COLO829 (cell line): ENCODE measurements around the gene FOXF2.

Source experiments
- DNase-seq: peaks from one replicate; pipeline ENCODE4 v3.0.0; 2012; ENCODE audit warnings: low spot score

FOXF2 gene

DNA sequence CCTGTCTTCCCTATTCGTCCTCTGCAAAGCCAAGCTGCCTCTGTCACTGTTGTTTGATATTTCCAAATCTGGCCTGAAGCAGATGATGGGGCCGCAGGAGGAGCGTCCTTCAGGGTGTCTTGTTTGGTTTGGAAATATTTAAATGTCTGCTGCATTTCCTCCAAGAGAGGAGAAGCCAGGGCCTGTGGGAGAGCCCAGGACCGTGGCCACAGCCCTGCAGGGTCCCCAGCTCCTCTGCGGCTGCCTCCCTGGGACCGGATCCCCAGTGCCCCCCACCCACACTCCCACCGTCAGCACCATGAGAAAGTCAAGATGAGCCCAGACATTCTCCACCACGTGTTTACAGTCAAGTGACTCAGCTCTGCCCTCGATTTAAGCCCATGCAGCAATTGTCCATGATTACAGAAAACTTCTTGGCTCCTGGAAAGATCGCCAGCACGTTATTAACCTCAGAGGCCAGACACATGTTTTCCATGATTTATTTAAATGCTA, 18.2 kb downstream of the FOXF2 start:
- no peak for DNase-seq

DNA sequence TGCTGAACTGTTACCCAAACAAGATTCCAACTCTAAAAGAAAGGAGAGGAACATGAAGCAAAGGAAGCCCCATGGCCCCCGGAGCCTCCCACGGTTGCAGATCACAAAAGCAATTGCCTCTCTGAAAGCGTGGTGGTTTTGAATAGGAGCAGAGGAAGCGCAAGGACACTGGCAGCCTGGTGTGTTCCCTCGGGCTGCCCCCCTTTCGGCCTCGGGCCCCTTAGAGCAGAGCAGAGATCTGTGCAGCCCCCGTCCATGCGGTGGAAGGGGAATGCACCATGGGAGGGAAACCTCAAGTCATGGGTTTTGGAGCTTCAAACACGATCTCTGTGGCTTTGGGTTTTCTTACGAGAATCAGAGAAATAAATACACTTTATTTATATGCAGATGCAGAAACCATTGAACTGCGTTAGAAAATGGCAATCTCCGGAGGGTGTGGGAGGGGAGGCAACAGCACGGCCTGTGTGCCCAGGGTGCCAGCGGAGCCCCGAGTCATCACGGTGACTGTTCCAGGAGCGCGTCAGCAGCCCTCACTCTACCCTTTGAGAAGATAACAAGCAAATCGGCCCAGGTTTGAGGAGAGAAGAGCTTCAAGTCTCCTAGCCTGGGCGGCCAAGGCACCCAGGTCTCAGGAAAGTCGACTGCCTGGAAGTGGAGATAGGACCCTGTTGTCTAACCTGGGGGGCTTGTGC, 20.5 kb downstream of the FOXF2 start:
- DNase-seq = no peak

DNA sequence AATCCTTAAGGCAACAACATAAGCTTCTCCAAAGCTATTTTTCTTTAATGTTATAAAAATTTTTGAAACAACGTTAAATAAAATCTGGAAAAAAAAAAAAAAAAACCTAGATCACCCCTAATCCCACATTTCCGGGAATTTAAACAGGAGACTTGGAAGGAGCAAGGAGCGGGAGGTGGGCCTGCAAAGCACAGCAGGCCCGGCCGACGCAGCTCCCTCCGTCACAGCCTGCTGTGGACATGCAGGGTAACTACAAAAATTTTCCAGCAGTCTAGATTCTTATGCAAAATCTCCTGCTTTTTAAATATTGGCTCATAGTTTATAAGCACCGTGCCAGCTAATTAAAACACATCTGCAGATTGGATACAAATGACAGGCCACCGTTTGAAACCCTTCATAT, 23.5 kb downstream of the FOXF2 start:
- no peak for DNase-seq

DNA sequence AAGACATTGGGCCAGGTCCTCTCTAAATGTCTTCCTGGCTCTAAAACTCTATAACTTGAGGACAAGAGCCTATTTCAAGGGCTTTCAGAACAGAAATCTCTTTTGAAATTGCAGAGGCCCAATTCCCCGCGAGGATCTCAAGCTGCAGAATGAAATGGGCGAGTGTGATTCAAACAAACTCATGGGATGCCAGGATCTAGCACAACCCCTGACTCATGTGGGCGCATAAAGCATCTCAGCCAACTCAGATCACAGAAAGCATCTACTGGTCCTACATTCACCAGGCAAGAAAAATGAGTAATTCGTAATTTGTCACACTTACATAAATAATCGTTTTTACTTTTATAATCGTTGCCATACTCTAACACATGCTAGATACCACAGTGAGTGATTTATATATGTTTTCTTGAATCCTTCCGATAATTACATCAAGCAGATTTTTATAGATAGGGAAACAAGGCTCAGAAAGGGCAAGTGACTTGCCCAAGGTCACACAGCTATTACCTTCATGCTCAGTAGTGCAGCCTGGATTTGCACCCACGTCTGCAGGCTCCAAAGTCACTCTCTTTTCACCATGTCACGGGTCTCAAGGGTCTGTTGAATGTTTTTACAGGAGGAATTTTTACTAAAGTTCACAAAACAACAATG, 26.2 kb downstream of the FOXF2 start:
- no peak for DNase-seq

DNA sequence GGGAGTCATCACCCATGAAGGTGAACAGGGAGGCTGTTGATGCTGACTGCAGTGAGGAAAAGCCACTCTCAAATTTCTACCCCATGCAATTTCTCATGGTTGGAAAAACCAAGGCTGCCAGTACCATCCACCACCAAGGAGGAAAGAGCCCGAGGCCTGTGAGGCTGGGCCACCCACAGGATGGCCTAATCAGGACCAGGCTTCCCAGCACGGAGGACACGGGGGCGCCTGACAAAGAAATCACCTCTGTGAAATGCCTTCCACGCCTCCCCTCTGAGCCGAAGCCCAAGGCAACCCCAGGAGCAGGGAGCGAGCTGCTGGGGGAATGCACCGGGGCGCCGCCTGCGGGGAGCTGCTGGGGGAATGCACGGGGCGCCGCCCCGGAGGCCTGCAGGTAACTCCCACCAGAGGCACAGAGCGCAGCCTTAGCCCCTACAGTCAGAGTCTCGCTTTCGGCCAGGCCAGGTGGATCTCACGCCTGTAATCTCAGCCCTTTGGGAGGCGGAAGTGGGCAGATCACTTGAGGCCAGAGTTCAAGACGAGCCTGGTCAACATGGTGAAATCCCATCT, 26.9 kb downstream of the FOXF2 start:
- DNase-seq = no peak

DNA sequence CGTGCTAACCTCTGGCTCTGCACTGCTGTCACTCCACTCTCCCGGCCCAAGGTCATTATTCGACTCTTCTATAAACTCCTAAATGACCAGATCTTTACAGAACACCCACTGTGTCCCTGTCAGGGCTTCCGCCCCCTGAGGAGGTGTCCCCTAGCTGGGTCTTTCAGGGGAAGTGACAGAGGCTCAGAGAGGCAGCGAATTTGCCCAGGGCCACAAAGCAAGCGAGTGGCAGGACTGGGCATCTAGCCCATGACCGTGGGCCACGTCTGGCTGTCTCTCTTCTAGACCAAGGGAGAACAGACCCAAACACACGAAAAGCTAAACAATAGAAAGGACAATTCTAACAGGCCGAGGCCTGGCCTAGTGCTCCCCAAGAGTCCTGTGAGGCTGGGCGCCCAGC, 27.4 kb downstream of the FOXF2 start:
- no peak for DNase-seq

DNA sequence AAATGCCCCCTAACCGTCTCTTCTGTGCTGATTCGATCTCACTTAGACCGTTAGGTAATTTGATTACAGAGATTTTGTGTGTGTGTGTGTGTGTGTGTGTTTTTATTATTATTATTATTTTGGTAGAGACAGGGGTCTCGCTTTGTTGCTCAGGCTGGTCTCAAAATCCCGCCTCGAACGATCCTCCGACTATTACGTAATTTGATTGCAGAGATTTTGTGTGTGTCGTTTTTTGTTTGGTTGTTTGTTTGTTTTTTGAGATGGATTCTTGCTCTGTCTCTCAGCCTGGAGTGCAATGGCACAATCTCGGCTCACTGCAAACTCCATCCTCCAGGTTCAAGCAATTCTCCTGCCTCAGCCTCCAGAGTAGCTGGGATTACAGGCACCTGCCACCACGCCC, 28.3 kb downstream of the FOXF2 start:
- DNase-seq = no peak

DNA sequence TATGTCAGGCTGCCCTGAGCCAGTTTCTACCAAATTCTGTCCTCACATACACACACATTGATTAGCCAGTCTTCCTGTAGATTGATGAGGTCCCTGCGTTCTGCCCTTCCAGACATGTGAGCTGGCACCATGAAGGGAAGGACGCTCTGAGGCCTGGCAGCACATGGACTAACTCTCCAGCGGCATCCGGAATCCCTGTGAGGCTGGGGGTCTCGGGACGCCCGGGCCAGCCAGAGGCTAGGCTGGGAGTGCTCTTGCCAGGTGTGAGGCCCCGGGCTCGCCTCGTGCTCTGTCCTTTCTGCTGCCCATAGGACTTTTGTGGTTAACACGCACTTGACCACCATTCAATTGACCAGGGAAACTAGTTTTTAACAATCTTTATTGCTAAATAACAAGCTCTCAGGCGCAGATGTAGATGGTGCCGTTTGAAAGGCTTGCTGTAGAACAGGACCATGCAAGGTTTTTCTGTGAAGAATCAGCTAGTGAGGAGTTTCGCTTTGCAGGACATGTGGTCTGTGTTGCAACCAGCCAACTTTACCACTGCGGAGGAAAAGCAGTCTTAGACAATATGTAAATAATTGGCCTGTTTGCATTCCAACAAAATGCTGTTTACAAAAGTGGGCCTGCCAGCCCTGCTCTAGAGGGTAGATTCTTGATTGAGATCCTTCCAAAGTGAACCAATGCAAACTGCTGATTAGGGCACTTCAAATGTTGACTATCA, 29.3 kb downstream of the FOXF2 start:
- DNase-seq = no peak

DNA sequence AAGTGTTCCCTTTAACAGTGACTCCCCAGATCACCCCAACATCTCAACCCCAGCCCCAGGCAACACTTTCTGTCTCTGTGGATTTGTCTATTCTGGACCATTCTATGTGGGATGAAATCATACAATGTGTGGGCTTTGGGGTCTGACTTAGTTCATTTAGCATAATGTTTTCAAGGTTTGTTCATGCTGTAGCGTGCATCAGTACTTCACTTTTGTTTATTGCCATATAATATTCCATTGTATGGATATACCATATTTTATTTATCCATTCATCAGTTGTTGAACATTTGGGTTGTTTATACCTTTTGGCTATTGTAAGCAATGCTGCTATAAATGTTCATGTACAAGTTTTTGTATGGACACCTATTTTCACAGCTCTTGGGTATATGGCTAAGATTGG, 31.0 kb downstream of the FOXF2 start:
- no peak for DNase-seq

DNA sequence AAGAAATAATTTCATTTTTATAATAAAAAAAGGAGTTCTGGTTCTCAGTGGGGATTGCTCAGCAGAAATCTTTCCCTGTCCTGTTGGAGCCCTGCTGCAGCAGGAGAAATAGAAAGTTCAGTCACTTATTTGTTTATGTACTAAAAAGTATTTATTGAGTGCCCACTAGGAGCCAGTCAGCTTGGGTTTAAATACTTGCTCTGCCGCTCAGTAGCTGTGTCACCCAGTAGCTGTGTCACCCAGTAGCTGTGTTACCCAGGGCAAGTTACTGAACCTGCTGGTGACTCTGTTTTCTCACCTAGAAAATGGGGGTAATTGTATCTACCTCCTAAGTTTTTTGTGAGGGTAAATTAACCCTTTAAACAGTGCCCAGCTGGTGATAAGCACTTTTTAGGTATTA, 32.9 kb downstream of the FOXF2 start:
- DNase-seq = no peak

DNA sequence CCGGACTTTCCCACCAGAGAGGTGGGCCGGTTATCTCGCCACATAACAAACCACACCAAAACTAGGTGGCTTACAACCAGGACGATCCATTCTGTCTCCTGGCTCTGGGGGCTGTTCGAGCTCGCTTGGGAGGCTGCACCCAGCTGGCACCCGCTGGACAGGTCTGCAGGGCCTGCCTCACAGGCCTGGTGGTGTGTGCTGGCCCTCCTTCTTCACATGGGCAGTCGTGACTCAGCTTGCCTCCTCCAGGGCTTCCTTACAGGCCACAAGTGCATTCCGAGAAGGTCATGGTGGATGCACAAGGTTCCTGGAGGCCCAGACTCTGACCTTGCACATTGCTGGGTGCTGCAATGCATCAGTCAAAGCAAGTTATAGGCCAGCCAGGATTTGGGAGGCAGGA, 34.2 kb downstream of the FOXF2 start:
- DNase-seq = no peak

DNA sequence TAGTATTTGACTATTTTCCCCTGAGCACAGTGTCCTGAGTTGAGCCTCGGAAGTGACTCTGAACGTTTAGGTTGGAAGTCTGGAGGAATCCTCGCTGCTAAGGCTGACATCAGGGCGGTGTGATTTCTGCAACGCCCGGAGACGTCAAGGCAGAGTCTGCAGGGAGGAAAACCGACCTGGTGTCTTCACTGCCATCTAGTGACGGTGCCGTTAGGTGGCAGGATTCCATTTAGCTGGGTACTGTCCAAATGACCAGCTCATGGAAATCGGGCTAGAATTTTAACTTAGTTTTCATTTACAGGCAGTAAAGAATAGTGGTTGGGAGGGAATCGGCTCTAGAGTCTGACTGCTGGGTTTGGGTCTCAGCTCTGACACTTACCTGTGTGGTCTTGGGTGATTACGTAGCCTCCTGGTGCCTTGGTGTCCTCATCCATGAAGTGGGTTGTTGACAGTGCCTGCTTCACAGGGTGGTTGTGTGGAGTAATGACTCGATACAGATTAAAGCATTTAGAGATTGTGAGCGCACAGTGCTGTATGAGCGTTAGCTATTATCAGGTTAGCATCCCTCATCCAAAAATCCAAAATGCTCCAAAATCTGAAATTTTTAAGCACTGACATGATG, 35.0 kb downstream of the FOXF2 start:
- peak; percentile 70 for DNase-seq

DNA sequence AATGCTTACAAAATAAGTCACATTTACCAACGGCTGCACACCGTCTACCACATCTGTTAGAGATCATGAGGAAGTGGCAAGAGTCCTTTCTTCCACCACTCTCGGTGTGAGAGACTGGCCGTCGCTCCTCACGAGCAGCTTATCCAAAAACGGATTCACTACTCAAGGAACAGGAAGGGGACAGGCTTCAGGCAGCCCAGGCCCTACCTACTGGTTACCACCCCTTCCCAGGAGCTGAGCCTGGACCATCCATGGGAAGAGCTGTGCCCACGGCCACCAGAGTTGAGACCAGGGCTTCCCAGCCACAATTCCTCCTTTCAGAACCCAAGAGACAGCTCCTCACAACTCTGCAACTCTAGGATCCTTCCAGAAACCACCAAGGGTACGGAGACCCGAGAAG, 37.0 kb downstream of the FOXF2 start:
- no peak for DNase-seq

DNA sequence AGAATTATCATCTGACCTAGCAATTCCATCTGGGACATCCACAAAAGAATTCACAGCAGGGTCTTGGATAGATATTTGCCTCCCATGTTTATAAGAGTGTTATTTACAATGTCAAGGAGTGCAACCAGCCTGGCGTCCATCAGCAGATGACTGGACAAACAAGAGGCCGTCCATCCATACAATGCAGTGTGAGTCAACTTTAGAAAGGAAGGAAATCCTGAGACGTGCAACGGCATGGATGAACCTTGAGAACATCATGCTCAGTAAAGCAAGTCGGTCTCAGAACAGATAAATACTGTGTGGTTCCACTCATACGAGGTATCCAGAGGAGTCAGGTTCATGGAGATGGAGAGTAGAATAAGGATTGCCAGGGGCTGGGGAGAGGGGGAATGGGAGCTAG, 46.4 kb downstream of the FOXF2 start:
- no peak for DNase-seq

DNA sequence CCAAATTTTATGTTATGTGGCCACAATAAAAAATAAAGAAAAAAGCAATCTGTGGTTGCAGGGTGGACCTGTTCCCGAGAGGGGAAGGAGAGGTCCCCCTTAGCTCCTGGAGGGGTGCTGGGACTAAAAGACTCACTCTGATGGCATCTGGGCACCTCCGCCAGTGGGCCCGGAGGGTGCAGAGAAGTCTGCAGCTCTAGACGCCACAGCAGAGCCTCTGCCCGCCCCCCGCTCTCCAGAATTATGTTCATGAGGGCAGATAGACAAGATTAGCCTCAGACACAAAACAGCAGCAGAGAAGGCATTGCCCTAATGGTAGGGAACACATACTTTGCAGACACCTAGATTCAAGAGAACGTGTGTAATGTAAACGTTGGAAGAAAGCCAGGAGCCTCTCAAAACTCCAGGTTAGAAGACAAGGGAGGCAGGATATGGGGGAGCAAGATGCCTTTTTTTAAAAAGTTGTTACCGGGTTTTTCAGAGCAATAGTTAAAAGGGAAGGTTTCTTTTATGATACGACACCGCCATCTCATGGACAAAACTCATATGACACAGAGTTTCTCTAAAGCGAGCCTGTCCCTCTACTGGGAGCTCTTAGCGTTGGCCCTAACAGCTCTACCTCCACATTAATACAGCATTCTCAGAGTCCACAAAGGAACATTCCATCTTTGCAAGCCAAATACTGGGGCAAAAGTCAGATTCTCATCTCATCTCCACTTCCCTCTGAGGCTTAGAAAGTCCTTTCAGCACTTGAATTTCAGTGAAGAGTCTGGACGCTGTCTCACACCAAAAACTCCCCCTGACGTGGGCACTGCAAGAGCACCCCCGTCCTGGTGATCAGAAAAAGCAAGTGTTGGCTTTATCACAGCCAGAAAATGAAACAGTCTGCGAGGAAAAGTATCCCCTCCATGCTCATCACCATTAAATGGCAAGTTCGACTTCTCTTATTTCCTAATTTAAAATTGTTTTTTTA, 47.2 kb downstream of the FOXF2 start:
- DNase-seq = peak; percentile 92

DNA sequence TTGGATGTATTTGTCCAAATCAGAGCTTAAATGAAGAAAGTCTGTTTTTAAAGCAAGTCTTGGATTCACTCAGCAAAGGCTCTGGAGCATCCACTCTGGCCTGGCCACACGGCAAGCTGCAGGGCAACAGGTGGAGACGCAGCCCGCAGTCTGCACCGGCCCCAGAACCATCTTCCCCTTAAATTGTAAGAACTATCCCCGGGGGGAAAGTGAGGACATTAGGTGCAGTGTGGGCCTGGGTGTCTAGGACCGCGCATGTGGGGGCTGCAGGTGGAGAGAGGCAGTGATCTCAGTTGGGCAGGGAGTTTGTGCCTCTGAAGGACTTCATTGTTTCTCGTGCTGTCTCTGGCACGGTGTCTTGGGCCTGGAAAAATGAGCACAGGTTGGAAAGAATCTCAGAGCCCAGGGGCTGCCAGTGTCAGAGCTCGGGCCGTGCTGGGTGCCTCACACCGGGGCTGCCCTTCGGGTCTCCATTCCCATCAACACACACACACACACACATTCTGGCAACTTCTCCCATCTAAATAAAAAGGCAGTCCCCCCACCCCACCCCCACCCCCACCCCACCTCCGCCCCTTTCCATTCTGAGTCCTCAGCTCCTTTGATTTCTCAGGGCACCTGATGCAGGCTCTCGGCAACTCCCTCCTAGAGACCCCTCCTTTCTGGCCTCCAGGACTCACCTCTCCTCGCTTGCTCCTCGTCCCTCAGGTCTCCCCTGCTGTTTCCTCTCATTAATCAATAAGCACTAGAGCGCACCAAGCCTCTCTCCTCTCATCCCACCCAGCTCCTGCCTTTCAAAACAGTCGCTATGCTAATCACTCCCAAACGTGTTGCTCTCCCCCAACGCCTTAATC, 48.4 kb downstream of the FOXF2 start:
- DNase-seq = no peak

DNA sequence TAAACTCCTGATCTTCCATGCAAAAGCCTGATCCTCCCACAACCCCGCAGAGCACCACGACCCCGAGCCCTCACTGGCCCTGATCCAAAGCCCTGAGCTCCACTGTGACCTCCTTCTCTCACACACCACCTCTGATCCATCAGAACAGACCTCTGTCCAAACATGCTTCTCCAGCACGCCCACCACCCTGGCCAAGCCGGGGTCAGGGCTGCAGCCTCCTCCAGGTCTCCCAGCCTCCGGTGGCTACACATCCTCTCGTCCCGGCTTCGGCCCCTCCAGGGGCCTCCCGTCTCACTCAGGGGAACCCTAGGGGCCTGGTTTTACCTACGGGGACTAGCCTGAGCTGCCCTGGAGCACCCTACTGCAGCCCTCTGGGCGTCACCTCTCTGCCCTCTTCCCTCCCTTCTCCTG, 49.1 kb downstream of the FOXF2 start:
- DNase-seq = no peak

DNA sequence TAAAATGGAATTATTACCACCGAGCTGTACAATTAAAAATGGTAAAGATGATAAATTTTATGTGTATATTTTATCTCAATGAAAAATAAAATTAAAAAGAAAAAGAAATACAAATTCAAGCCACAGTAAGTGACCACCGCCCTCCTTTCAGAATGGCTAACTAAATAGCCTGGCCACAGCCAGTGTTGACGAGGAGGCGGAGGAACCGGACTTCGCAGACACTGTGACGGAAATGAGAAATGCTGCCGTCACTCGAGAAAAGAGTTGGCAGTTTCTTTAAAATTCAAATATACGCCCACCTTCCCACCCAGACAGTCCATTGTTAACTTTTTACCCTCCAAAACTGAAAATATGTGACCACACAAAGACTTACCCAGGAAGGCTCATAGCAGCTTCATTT, 50.0 kb downstream of the FOXF2 start:
- DNase-seq = no peak

DNA sequence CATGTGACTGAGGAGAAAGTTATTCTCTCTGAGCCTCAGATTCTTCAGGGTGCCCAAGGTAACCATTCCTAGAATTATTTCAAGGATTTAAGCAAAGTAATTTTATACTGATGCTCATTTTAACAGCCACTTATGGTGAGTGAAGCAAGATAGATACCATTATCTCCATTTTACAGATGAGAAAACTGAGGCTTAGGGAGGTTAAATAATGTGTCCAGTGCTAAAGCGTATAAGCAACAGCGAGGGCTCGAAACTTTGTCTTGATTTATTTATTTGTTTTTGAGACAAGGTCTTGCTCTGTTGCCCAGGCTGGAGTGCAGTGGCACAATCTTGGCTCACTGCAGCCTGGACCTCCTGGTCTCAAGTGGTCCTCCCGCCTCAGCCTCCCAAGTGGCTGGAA, 53.6 kb downstream of the FOXF2 start:
- no peak for DNase-seq
